B cell (primary cell): Measurements from ENCODE around the gene RABL6. TPM values are rescaled to one million over a fixed set of nuclear protein-coding genes. Genes with fewer than 3 reads are reported as not detected.

Source experiments
- ATAC-seq: fragments of 200-7000 bp; cut with Tn5 transposase; one replicate; pipeline ENCODE4 v1.10.0; 2021; ENCODE audit warnings: low read depth, mild to moderate bottlenecking, moderate number of reproducible peaks, moderate library complexity
- CTCF ChIA-PET: fragments of 350-600 bp; sonication (Branson Sonifier 250); formaldehyde crosslinking; loops from one replicate; lab custom pipeline; 2021; ENCODE audit warnings: antibody characterized with exemption, inconsistent platforms; lab: Charles Lee
- POLR2A ChIA-PET: fragments of 350-600 bp; sonication (Branson Sonifier 250); formaldehyde crosslinking; loops from one replicate; lab custom pipeline; 2021; ENCODE audit warnings: antibody characterized with exemption; lab: Charles Lee
- DNase-seq: peaks from one replicate; pipeline ENCODE4 v3.0.0; 2013
- H2AFZ ChIP-seq: 2 replicates; pipeline ENCODE4 v1.6.1; 2012; ENCODE audit warnings: mild to moderate bottlenecking, low read depth, low read length; ENCODE audit not compliant: insufficient read depth, poor library complexity, severe bottlenecking
- H3K27ac ChIP-seq, 2 donors: 1 replicate in 1 of 2; 2 replicates in 1 of 2; pipeline ENCODE4 v1.5.1; 2012 to 2013; ENCODE audit warnings: low read length in 2 of 2, mild to moderate bottlenecking in 2 of 2, moderate library complexity in 1 of 2
- H3K27me3 ChIP-seq, 4 experiments: fragments of 200-600 bp in 1 of 4; sonication (generic) in 1 of 4; replicated peaks in 1 of 4; 1 replicate in 2 of 4; 2 replicates in 2 of 4; pipeline versions ENCODE4 v1.6.1 to v1.7.0; 2013 to 2016; ENCODE audit warnings: low read length in 3 of 4, mild to moderate bottlenecking in 2 of 4, mixed read lengths in 1 of 4, moderate library complexity in 1 of 4; ENCODE audit not compliant: insufficient read depth in 4 of 4, control insufficient read depth in 3 of 4; ENCODE audit errors: control extremely low read depth in 1 of 4
- H3K36me3 ChIP-seq, 2 experiments: replicated peaks in 1 of 2; 1 replicate in 1 of 2; 2 replicates in 1 of 2; pipeline versions ENCODE4 v1.6.1 to v1.7.1; 2013; ENCODE audit warnings: low read length in 1 of 2; ENCODE audit not compliant: insufficient read depth in 2 of 2, control insufficient read depth in 1 of 2; ENCODE audit errors: control extremely low read depth in 1 of 2, extremely low read depth in 1 of 2
- H3K4me1 ChIP-seq, 2 donors: fragments of 200-600 bp in 1 of 2; sonication (generic) in 1 of 2; 1 replicate in 1 of 2; 2 replicates in 1 of 2; pipeline versions ENCODE4 v1.5.1 to v1.6.1; 2013 to 2017; ENCODE audit warnings: low read length in 2 of 2; ENCODE audit not compliant: control insufficient read depth in 2 of 2, insufficient read depth in 2 of 2
- H3K4me2 ChIP-seq: replicated peaks from 2 replicates; pipeline ENCODE3; 2012; ENCODE audit warnings: mild to moderate bottlenecking, low read depth, low read length; ENCODE audit not compliant: poor library complexity, severe bottlenecking
- H3K4me3 ChIP-seq, 5 experiments: fragments of 200-600 bp in 1 of 5; sonication (generic) in 1 of 5; 1 replicate in 3 of 5; 2 replicates in 2 of 5; pipeline versions ENCODE4 v1.5.1 to v1.7.0; 2011 to 2016; ENCODE audit warnings: low read length in 4 of 5, mild to moderate bottlenecking in 4 of 5, low read depth in 2 of 5, control low read depth in 1 of 5, moderate library complexity in 1 of 5; ENCODE audit not compliant: insufficient read depth in 1 of 5; ENCODE audit errors: control extremely low read depth in 1 of 5, extremely low read depth in 1 of 5
- H3K79me2 ChIP-seq: fragments of 200-600 bp; sonication (generic); one replicate; pipeline ENCODE4 v1.6.0; 2016; ENCODE audit warnings: low read length; ENCODE audit not compliant: control insufficient read depth, insufficient read depth
- H3K9ac ChIP-seq: fragments of 200-600 bp; sonication (generic); 2 replicates; pipeline ENCODE4 v1.6.1; 2017; ENCODE audit warnings: mild to moderate bottlenecking, low read length, moderate library complexity
- H3K9me3 ChIP-seq, 3 donors: one replicate each; pipeline versions ENCODE4 v1.6.1 to v1.7.1; 2013; ENCODE audit warnings: low read length in 2 of 3; ENCODE audit not compliant: control insufficient read depth in 2 of 3, insufficient read depth in 1 of 3; ENCODE audit errors: control extremely low read depth in 1 of 3
- H4K20me1 ChIP-seq: 2 replicates; pipeline ENCODE4 v1.6.0; 2012; ENCODE audit warnings: mild to moderate bottlenecking, low read length; ENCODE audit not compliant: insufficient read depth, control insufficient read depth, poor library complexity, severe bottlenecking
- H3K27ac Mint-ChIP-seq: one replicate; pipeline ENCODE4 v1.8.0; 2021; ENCODE audit warnings: mixed read lengths
- H3K27me3 Mint-ChIP-seq: one replicate; pipeline ENCODE4 v1.8.0; 2021; ENCODE audit warnings: mixed read lengths
- H3K4me1 Mint-ChIP-seq: one replicate; pipeline ENCODE4 v1.8.0; 2021; ENCODE audit warnings: mixed read lengths
- H3K4me3 Mint-ChIP-seq: one replicate; pipeline ENCODE4 v1.8.0; 2021; ENCODE audit warnings: mixed read lengths
- H3K9me3 Mint-ChIP-seq: one replicate; pipeline ENCODE4 v1.8.0; 2022; ENCODE audit warnings: mixed read lengths; ENCODE audit not compliant: insufficient read depth
- EZH2 ChIP-seq: IDR thresholded peaks from 2 replicates; pipeline ENCODE4 v1.6.1; 2012; ENCODE audit warnings: borderline replicate concordance, low read depth, mild to moderate bottlenecking, moderate library complexity, low read length; ENCODE audit not compliant: insufficient read depth, poor library complexity, severe bottlenecking
- WGBS: methylation state at CpG from one replicate; pipeline ENCODE4 v1.1.5; 2013; ENCODE audit warnings: missing lambda C conversion rate; ENCODE audit not compliant: insufficient coverage; 5-methylcytosine and 5-hydroxymethylcytosine counted together
- intact Hi-C: fragments of 100-400 bp; cut with micrococcal nuclease; formaldehyde crosslinking; loops from one replicate; pipeline ENCODE4 v1.10.0; 2022
- polyA plus RNA-seq: library from polyadenylated mRNA; depleted of rRNA; stranded (reverse); fragments of >200 nt; gene quantifications from 2 replicates; pipeline ENCODE4 v1.2.3, GENCODE V29; 2012
- total RNA-seq, 2 donors: library from RNA; stranded (reverse); fragments of 120-200 nt in 1 of 2; gene quantifications; 1 replicate in 1 of 2; 2 replicates in 1 of 2; pipeline versions ENCODE4 v1.2.3 to v1.2.4, GENCODE V29; 2013 to 2022
- TF ChIP-seq, protein P1 (sequence below): fragments of 200-600 bp; IDR thresholded peaks from one replicate; pipeline ENCODE4 v1.8.0; 2022; ENCODE audit warnings: antibody characterized with exemption, mild to moderate bottlenecking

Gene RABL6
- total and polyA plus RNA-seq, 2 donors (not counting 1 experiment from before 2014, with no cell fraction given): 33.6 to 70.5 TPM

DNA sequence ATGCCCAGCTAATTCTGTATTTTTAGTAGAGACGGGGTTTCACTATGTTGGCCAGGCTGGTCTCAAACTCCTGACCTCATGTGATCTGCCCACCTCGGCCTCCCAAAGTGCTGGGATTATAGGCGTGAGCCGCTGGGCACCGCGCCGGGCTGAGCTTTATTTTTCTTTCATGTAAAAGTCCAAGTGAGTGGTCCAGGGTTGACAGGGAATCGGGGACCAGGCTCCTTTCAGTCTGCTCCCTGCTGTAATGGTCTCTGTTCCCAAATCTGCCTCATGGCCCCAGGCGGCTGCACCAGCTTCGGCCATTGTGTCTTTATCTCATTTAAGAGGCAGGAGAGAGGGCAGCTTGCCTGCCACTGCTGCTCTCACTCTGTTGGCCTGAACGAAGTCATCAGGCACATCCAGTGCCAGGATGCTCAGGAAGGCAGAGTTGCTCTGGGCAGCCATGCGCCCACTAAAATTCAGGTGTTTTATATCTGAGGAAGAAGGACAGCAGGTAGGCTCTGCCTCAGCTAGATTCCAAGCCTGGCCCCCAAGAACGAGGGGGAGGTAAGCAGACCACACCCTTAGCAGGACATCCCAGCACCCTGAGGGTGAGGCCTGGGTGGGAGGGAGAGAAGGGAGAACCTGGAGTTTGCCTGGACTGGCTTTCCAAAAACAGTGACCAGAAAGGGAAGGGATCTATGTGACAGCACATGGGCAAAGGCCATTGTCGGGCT, 13.3 kb upstream of the RABL6 start:
- H3K36me3 ChIP-seq: peaks cover 0 to 4% of the 10 kb centered on the region in 2 experiments
- no peak for DNase-seq
- no peak overlapping the region for H3K9ac ChIP-seq
- ATAC-seq: no peak
- peaks cover 6% of the 10 kb centered on the region for H3K27me3 Mint-ChIP-seq
- no peak overlapping the region for H2AFZ ChIP-seq
- H3K4me3 Mint-ChIP-seq: no peak overlapping the region
- H3K4me1 Mint-ChIP-seq: peaks cover 20% of the 10 kb centered on the region
- H3K27ac ChIP-seq: no peak overlapping the region
- H3K9me3 ChIP-seq: no peaks in the 10 kb centered on the region
- H3K27me3 ChIP-seq: peaks cover 0 to 16% (median 8%) of the 10 kb centered on the region in 4 experiments
- CTCF ChIA-PET: interaction anchor here (0.7 to 10.5 kb wide), 7 partner anchors 11 to 252 kb away, joined by 3 to 106 read pairs (median 4); partner anchors contain the start of genes AJM1 and RABL6
- TF ChIP-seq EZH2: no peak
- TF ChIP-seq, protein P1, sequence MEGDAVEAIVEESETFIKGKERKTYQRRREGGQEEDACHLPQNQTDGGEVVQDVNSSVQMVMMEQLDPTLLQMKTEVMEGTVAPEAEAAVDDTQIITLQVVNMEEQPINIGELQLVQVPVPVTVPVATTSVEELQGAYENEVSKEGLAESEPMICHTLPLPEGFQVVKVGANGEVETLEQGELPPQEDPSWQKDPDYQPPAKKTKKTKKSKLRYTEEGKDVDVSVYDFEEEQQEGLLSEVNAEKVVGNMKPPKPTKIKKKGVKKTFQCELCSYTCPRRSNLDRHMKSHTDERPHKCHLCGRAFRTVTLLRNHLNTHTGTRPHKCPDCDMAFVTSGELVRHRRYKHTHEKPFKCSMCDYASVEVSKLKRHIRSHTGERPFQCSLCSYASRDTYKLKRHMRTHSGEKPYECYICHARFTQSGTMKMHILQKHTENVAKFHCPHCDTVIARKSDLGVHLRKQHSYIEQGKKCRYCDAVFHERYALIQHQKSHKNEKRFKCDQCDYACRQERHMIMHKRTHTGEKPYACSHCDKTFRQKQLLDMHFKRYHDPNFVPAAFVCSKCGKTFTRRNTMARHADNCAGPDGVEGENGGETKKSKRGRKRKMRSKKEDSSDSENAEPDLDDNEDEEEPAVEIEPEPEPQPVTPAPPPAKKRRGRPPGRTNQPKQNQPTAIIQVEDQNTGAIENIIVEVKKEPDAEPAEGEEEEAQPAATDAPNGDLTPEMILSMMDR: no peak
- WGBS: 97% methylated on average over 11 of the region's 14 CpGs
- no peak overlapping the region for H3K4me3 ChIP-seq
- no peaks in the 10 kb centered on the region for H3K9me3 Mint-ChIP-seq
- H3K4me2 ChIP-seq: no peak overlapping the region
- intact Hi-C loops: loop anchor here (10.0 kb wide), 1 partner anchor 660 kb away; the partner anchor contains the start of gene NSMF
- H4K20me1 ChIP-seq: peaks cover 12% of the 10 kb centered on the region
- peaks cover 24 to 30% of the 10 kb centered on the region in 2 donors for H3K4me1 ChIP-seq
- H3K27ac Mint-ChIP-seq: no peak overlapping the region
- peaks cover 4% of the 10 kb centered on the region for H3K79me2 ChIP-seq
- POLR2A ChIA-PET: no interaction called here

DNA sequence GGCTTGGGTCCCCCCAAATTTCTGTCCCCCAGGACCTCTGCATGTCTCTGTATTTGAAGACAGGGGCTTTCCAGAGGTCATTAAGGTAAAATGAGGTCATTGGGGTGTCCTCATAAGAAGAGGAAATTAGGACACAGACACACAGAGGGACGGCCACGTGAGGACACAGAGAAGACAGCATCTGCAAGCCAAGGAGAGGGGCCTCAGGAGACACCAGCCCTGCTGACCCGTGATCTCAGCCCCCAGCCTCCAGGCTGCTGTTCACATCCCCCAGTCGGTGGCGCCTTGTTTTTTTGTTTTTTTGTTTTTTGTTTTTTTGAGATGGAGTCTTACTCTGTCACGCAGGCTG, 12.8 kb upstream of the RABL6 start:
- ATAC-seq (no peak), DNase-seq (no peak)
- Histone ChIP-seq H2AFZ (no peak overlapping the region), H3K4me3 (no peak overlapping the region), H3K4me2 (no peak overlapping the region), H4K20me1 (peaks cover 12% of the 10 kb centered on the region), H3K9ac (no peak overlapping the region), H3K4me1 (peaks cover 27 to 35% of the 10 kb centered on the region in 2 donors), H3K36me3 (peaks cover 0 to 4% of the 10 kb centered on the region in 2 experiments), H3K9me3 (no peaks in the 10 kb centered on the region), H3K27me3 (peaks cover 0 to 18% (median 9%) of the 10 kb centered on the region in 4 experiments), H3K79me2 (peaks cover 4% of the 10 kb centered on the region), H3K27ac (no peak overlapping the region)
- TF ChIP-seq, protein P1: no peak
- TF ChIP-seq EZH2: no peak
- Mint-ChIP-seq H3K9me3 (no peaks in the 10 kb centered on the region), H3K4me3 (no peak overlapping the region), H3K4me1 (peaks cover 21% of the 10 kb centered on the region), H3K27ac (no peak overlapping the region), H3K27me3 (peaks cover 6% of the 10 kb centered on the region)
- WGBS: 77% methylated on average over 4 of the region's 6 CpGs
- CTCF ChIA-PET: interaction anchor here (10.5 kb wide), 1 partner anchor 240 kb away, joined by 106 read pairs; no protein-coding TSS in a partner anchor
- POLR2A ChIA-PET: no interaction called here
- intact Hi-C loops: loop anchor here (10.0 kb wide), 1 partner anchor 660 kb away; the partner anchor contains the start of gene NSMF
